HG02798 (cell line): ENCODE data around the gene ATMIN.

Experiments
- ATAC-seq: cut with Tn5 transposase; IDR thresholded peaks from one replicate; pipeline ENCODE4 v1.9.1; 2021; ENCODE audit warnings: mild to moderate bottlenecking; ENCODE audit not compliant: unreplicated experiment, poor library complexity

The ATMIN gene

GRCh38 chr16:81035398-81035974 is at the start of gene ATMIN:
Gene ATMIN (plus strand): TSS chr16:81035842. CDS start chr16:81035871, 29 bp downstream.
- peak; percentile 92 for ATAC-seq

DNA sequence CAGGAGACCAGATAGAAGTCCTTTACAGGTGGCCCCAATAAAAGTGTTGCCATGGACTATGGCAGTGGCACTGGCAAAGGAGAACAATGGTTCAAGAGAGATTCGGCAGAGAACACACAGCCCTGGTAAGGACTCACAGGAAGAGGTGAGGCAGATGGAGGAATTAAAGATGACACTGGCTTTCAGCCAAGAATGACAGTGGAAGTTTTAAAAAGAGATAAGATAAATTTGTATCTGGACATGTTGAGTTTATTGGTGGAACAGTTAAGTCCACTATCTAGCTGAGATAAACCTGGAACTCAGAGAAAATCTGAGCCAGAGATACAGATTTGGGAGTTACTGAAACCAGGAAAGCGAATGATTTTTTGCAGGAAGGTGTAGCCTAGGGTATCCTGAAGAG is 49.1 kb upstream of the ATMIN start:
- ATAC-seq: no peak

DNA sequence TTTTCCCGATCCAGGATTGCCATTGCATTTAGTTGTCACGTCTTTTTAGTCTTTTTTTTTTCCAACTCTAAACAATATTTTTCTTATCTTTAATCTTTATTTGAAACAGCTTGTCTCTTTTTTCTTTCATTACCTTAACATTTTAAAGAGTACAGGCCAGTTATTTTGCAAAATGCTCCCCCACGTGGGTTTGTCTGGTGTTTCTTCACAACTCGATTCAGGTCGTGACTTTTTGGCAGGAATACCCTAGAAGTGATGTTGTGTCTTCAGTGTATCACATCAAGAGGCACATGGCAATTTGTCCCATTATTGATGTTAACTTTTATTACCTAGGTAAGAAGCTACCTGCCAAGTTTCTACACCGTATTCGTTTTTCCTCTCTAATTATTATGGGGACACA is 46.9 kb upstream of the ATMIN start:
- ATAC-seq: no peak

DNA sequence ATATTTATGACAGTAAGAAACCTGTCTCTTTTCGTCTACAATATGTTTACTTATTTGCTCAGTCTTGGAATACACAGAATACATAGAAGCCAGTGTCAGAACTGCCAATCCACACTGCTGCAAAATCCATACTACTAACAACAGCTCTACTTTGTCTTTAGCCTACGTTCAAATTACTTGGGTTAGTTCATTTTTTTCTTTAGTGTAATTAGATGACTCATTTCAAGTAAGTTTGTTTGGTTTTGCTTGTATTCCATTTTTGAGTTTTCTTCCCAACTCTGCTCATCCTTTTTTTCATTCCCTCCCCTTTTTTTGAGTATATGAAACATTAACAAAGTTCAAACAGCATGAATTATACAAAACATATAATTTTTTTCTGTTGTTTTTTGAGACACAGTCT is 45.8 kb upstream of the ATMIN start:
- no peak for ATAC-seq

- no peak for ATAC-seq
Measured at GRCh38 chr16:80990577-80990976, 45.1 kb upstream of the ATMIN start.

DNA sequence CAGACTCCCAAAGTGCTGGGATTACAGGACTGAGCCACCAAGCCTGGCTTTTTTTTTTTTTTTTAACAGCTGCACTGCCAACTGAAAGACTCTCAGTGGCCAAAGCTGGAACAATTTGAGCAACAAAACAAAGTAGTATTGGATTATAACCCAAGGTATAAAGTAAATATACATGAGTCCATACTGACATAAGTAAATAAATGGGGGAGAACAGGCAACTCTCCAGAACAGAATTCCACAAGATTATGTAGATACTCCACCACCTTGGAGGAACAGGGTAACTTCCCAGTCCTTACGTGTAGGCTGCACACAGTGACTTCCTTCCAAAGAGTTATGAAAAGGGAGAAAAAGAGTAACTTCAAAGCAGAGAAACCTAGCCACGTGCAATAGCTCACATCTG is 44.7 kb upstream of the ATMIN start:
- no peak for ATAC-seq

DNA sequence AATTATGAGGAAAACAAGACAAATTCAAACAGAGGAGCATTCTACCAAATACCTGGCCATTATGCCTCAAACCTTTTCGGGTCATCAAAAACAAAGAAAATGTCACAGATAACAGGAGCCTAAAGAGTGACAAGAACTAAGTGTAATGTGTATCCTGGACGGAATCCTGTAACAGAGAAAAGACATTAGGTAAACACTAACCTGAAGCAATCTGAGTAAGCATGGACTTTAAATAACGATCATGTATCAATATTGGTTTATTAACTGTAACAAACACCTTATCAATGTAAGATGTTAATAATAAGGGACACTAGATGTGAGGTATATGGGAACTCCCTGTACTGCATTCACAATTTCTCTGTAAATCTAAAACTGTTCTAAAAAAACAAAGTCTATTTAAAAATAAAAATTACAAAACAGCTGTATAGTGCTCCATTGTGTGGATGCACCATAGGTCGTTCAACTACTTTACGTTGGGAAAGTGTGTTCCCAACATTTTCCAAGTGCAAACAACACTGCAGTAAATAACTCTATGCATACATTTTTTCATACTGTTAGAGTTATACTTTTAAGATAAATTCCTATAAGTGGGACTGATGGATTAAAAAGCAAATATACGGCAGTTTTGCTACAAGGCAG is 43.7 kb upstream of the ATMIN start:
- ATAC-seq: no peak

GRCh38 chr16:80992676-80993293 is 42.9 kb upstream of the ATMIN start:
- ATAC-seq: no peak

DNA sequence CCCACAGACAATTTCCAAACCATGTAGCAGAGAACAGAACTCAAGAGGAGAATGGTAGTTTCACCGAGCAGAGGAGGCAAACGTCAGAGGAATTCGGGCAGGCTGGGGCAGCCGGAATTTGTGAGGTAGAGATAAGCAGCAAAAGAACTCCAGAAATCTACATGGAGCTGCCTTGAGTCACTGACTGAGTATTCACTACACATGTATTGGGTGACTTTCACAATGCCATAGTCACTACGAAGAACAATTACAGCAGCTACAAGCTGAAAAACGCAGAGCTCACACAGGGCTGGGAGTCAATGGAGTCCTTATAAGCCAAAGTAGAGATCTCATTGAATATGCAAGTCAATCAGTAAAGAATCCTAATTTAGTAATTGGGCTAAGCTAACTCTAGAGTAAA is 42.3 kb upstream of the ATMIN start:
- ATAC-seq: no peak

- ATAC-seq: no peak
Measured at GRCh38 chr16:80993834-80994233, 41.8 kb upstream of the ATMIN start.

GRCh38 chr16:80994451-80994850 is 41.2 kb upstream of the ATMIN start:
- no peak for ATAC-seq

GRCh38 chr16:80996688-80997138 is 38.9 kb upstream of the ATMIN start:
- ATAC-seq: no peak

DNA sequence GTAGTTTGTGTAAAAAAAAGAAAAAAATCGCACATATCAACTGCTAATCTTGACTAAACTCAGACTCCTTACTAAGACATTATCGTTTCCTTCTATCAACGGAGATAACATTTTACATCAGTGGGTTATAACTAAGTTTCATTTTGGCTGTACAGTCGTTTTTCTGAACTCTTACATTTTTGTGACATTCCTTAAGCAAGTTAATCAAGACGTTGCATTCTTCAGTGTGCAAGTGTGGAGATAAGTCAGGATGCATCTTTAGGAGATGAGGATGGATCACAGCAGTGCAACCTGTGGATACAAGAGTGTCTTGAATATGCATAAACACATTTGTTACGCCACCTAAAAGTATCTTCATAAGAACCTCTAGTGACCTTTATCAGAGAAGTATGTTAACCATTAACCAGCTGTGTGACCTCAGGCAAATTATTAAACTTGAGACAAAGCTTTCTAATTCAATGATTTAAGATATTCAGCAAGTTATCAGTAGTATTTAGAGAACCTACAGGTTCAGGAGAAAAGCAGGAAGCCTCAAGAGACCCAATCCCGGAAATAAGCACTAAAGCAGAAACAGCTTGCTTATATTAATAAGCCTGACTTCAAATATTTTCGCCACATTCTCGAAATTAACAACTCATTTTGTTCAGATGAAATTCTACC is 38.4 kb upstream of the ATMIN start:
- peak; percentile 71 for ATAC-seq

- no peak for ATAC-seq
Measured at GRCh38 chr16:80997964-80998620, 37.5 kb upstream of the ATMIN start.

DNA sequence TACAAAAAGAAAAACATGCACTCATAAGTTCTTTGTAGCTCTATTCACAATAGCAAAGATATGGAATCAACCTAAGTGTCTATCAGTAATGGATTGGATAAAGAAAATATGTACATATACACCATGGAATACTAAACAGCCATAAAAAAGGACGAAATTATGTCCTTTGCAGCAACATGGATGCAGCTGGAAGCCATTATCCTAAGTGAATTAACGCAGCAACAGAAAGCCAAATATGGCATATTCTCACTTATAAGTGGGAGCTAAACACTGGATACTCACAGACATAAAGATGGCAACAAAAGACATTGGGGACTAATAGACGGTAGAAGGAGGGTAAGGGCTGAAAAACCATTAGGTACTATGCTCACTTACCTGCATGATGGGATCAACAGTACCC is 34.8 kb upstream of the ATMIN start:
- no peak for ATAC-seq

DNA sequence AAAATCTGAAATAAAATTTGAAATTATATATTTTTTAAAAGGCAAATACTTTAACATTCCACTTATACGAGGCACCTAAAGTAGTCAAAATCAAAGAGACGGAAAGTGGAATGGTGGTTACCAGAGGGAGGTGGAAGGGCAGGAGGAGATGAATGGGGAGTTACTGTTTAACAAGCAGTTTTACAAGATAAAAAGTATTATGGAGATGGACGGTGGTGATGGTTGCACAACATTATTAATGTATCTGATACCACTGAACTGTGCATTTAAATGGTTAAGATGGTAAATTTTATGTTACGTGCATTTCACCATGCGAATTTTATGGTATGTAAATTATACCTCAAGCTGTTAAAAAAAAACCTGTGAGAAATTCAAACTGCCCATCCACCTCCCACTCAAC is 34.3 kb upstream of the ATMIN start:
- ATAC-seq: no peak

- ATAC-seq: no peak
Measured at GRCh38 chr16:81003064-81003463, 32.6 kb upstream of the ATMIN start.

- no peak for ATAC-seq
Measured at GRCh38 chr16:81003610-81004460, 31.8 kb upstream of the ATMIN start.

DNA sequence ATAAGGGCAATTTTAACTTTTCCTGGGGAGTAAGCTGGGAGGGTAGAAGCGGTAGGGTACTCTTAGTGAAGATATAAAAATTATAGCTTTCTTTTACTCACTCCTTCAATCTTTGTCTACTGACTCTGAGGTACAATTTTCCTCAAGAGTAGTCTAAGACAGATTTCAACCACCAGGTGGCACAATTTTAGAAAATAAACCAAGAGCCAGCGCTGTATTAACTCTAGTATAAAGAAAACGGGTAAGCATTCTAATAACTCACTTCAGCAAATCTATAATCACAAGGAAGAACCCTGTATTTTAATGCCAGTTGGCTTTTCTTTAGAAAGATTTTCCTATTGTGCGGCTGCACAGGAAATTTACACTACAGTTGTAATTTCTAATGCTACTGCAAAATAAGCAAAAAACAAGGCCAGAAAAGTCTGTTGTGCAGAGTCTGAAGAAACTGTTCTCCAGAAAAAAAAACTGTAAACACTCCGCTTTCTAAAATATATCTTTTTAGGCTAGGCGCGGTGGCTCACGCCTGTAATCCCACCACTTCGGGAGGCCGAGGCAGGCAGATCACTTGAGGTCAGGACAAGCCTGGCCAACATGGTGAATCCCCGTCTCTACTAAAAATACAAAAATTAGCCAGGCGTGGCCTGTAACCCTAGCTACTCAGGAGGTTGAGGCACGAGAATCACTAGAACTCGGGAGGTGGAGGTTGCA is 30.8 kb upstream of the ATMIN start:
- ATAC-seq: no peak
